Stimulated activated CD4-positive, alpha-beta T cell treated with anti-CD3 and anti-CD28 coated beads, TNF-alpha, amount 100 ng/mL, for 4 hours (primary cell): ENCODE results near the gene FUT3.

Experiments
- DNase-seq, 3 experiments: peaks; one replicate each; pipeline ENCODE4 v3.0.0-alpha.2; 2020; ENCODE audit warnings: low read depth in 3 of 3

The FUT3 gene

DNA sequence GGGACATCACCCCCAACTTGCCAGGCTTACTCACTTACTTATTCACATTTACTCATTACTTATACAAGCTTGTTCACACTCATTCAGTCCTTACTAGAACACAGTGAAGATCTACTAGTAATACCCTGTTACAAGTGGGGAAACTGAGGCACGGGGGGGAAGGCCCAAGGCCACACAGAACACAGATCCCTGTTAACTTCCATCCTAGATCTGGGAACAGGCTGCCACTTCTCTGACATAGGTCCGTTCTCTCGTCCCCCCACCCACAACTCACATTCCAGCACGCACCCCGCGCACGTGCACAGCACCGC is 47.9 kb downstream of the FUT3 start:
- no peak for DNase-seq

DNA sequence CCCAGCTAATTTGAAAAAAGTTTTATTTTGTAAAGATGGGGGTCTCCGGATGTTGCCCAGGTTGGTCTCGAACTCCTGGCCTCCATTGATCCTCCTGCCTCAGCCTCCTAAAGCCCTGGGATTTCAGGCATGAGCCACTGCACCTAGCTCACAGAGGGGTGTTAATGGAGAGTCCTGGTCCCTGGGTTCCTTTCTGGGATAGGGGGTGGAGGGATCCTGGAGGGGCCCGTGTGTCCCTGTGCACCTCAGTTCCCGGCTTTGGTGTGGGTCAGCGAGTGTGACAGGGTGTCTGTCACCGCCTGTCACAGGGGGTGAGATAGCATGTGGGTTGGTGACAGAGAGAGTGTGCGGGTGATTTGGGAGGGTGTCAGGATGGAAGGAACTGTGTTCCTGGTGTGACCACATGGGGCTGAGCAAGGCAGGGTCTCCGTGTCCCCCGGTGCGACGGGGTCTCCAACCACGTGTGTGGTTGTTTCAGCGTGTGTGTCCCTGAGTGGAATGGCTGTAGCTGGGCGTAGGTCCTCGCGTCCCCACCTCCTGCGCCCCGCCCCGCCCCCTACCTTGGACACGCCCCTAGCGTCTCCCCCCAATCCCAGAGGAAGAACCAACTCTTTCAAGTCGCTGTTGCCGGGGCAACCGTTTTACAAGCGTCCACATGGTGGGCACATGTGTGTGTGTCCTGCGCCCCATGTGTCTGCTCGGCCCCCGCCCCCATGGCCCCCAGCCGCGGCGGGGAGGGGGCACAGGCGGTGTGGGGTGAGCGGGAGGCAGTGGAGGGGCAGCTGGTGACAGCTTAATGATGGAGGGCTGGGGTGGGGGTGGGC is 49.2 kb downstream of the FUT3 start:
- DNase-seq = no peak

DNA sequence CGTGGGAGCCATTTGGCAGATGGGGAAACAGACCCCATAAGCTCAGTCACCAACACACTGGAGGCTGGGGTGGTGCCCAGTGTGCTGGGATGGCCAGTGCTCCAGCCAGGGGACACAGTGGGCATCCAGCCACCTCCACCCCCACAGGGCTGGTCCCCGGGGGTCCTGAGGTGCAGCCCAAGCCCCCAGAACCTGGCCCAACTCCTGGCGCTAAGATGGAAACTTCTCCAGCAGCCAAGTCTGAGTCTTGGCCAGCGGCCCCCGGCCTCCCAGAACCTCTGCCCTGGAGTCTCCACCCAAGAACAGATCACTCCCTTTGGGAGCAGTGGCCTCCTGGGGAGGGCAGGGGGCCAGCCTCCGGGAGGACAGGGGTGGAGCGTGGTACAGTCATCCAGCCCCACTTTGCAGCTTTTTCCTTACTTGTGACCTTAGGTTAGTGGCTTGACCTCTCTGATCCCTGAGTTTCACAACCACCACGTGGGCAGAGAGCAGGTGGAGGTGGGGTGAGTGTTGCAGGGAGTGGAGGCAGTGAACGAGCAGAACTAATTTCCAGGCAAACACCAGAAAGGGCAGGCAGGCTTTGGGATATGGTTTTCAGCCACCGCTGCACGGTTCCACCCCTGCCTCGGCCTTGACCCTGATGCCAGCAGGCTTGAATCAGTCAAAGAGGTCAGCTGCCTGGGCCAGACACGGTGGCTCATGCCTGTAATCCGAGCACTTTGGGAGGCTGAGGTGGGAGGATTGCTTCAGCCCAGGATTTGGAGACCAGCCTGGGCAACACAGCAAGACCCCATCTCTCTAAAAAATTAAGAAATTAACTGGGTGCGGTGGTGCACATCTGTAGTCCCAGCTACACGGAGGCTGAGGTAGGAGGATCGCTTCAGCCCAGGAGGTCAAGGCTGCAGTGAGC is 50.6 kb downstream of the FUT3 start:
- no peak for DNase-seq

DNA sequence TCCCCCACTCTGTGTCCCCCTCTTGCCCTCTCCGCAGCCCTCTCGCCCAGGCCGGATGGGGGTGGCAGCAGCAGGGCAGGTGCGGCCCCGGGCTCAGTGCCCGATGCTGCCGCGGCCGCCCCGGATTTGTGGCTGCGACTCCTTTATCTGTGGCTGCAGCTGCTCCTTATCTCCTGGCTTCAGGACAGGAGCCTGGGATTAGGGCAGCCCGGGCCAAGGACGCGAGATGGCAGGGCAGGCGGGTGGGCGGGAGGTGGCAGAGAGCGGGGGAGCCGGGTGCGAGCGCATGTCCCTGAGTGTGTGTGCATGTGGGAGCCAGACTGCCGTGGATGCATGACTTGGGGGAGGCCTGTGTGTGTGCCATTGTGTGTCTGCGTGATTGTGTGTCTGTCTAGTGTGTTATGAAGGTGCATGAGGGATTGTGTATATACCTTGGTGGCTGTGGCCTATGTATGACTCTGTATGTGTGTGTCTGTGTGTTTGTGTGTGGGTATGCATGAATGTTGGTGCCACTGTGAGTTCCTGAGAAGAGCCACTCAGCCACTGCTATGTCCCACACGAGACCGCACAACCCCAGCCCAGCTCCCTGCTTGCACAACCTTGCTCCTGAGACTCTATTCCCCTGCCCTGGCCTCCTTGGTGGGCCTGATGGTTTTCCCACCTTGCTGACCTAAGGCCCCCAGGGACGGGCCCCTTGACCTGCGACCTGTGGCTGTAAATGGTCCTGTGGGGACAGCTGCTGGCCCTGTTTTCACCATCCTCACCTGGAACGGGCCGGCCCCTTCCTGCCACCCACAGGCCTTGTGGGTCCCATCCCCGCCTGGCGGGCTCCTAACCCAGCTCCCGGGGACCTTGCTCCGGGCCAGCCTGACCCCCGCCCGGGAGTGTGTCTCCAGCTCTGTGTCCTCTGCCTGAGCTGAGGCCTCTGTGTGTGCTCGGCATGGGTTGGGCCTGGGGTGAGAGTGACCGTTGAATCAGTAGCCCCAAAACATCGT is 51.7 kb downstream of the FUT3 start:
- DNase-seq = no peak

DNA sequence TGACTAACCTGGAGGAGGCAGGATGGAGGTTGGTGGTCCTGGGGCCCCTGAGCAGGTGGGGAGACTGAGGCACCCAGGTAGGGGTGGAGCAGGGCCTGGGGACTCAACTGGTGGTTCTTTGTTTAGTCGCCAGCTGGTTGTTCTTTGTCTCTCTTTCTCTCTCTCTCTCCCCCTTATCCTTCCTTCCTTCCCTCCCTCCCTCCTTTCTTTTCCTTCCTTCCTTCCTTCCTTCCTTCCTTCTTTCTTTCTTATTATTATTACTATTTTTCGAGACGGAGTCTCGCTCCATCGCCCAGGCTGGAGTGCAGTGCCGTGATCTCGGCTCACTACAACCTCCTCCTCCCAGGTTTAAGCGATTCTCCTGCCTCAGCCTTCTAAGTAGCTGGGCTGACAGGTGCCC is 53.0 kb downstream of the FUT3 start:
- no peak for DNase-seq

DNA sequence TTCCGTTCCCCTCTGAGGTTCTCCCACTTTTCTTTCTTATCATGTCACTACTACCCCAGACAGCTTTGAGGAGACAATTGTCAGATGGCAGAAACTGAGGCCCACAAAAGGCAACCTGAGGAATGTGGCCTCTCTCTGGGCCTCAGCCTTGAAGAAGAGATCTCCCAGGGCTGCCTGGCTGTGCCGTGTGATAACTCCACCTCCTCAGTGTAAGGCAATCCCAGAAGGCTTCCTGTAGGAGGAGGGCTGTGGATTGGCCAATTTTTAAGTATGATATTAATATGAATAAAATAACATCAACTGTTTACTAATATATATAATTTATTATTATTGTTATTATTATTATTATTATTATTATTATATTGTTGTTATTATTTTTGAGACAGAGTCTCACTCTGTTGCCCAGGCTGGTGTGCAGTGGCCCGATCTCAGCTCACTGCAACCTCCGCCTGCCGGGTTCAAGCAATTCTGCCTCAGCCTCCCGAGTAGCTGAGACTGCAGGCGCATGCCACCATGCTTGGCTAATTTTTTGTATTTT is 55.8 kb downstream of the FUT3 start:
- no peak for DNase-seq

DNA sequence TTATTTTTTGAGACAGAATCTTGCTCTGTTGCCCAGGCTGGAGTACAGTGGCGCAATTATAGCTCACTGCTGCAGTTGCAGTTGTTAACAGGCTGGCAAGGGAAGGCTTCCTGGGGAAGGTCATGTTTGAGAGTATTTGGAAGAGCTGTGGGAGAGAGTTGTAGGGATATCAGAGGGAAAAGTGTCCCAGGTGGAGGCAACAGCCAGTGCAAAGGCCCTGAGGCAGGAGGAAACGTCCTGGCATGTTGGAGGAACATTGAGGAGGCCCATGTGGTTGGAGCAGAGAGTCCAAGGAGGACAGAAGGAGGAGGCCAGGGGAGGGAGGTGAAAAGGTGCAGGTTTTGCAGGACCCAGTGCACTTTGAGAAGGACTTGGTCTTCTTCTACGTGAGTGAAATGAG is 58.1 kb downstream of the FUT3 start:
- DNase-seq = no peak
